Measurements from ENCODE around the gene CLK1. TPM values are rescaled to one million over a fixed set of nuclear protein-coding genes. Genes with fewer than 3 reads are reported as not detected.
A peak's percentile ranks its signal among the peaks of the same experiment; 100 is the strongest.

CLK1 gene
- total and polyA plus RNA-seq, 9 of the 15 experiments (the other 6 are each of a cell fraction or from before 2014, with no cell fraction given): 29.3 to 99.2 (median 47.0) TPM

- Histone ChIP-seq H3K9ac (ENCODE audit: insufficient read depth in 1 of 2, low read depth in 2 of 2, low read length in 2 of 2) (no peak overlapping the region), H4K20me1 (replicated peaks; ENCODE audit: control insufficient read depth, insufficient read depth, low read length) (no peaks in the 10 kb centered on the region), H3K9me3 (replicated peaks; ENCODE audit: control insufficient read depth, insufficient read depth, low read depth, low read length) (no peaks in the 10 kb centered on the region), H3K4me2 (ENCODE audit: insufficient read depth, low read length) (no peak overlapping the region), H3K9me1 (ENCODE audit: control insufficient read depth, insufficient read depth, low read length) (no peaks in the 10 kb centered on the region), H2AFZ (ENCODE audit: low read depth, low read length) (no peak overlapping the region), H3K4me1 (replicated peaks in 1 of 2; ENCODE audit: control insufficient read depth in 2 of 2, insufficient read depth in 2 of 2, low read length in 2 of 2) (no peaks in the 10 kb centered on the region; a peak in 1 of 5 replicates), H3K79me2 (ENCODE audit: control insufficient read depth, insufficient read depth, low read length) (peaks cover 10% of the 10 kb centered on the region), H3K27me3 (ENCODE audit: control insufficient read depth in 2 of 2, insufficient read depth in 2 of 2, low read length in 2 of 2) (no peaks in the 10 kb centered on the region), H3K27ac (ENCODE audit: extremely low read depth, low read depth, low read length) (no peak overlapping the region), H3K36me3 (ENCODE audit: control insufficient read depth, insufficient read depth, low read length) (peaks cover 64% of the 10 kb centered on the region), H3K4me3 (no peak overlapping the region)
- intact Hi-C loops (cut with micrococcal nuclease) (no loop called here), in situ Hi-C loops (cut with MboI) (no loop called here)
- POLR2A ChIA-PET: interaction anchor here (1.1 to 3.0 kb wide), 3 partner anchors 9 to 11 kb away, joined by 6 to 18 read pairs (median 6); partner anchors contain the start of gene CLK1
- ATAC-seq: no peak
- 96% methylated on average over 2 of the region's 2 CpGs for WGBS (ENCODE audit: insufficient coverage, low coverage, missing lambda C conversion rate)
- DNase-seq (ENCODE audit: extremely low read depth in 1 of 4, low spot score in 3 of 4): no peak
- no peak for FAIRE-seq
- CTCF ChIA-PET (ENCODE audit: low intra/inter-chr PET ratio): no interaction called here
- BruUV-seq (replicated peaks): no TSS peak
- no peak for TF ChIP-seq ESRRB (CRISPR knock-in tag; IDR thresholded peaks at IDR 0.05; ENCODE audit: borderline replicate concordance)
- 0 out of 2 replicates have a peak, but pooled peaks have one; percentile 26 for TF ChIP-seq POLR2AphosphoS5 (IDR thresholded peaks at IDR 0.05; ENCODE audit: control insufficient read depth, insufficient read depth, low read depth, low read length)
Measured at GRCh38 chr2:200852605-200853004, 11.9 kb downstream of the CLK1 start.

- FAIRE-seq: no peak
- WGBS (ENCODE audit: insufficient coverage, low coverage, missing lambda C conversion rate): 90% methylated on average over 6 of the region's 6 CpGs
- H3K4me1 ChIP-seq (replicated peaks in 1 of 2; ENCODE audit: control insufficient read depth in 2 of 2, insufficient read depth in 2 of 2, low read length in 2 of 2): no peaks in the 10 kb centered on the region; a peak in 1 of 5 replicates
- TF ChIP-seq ZFX (CRISPR knock-in tag; IDR thresholded peaks at IDR 0.05) (peak; percentile 22; the same call in 1 of the 2 replicates), MTF1 (CRISPR knock-in tag; IDR thresholded peaks at IDR 0.05; ENCODE audit: borderline replicate concordance) (no peak), ARID4B (CRISPR knock-in tag; IDR thresholded peaks at IDR 0.05) (no peak), NONO (IDR thresholded peaks at IDR 0.05; ENCODE audit: low read depth in 2 of 2, low read length in 1 of 2) (no peak), MXD1 (CRISPR knock-in tag; IDR thresholded peaks at IDR 0.05; ENCODE audit: borderline replicate concordance, poor library complexity, severe bottlenecking) (no peak)
Measured at GRCh38 chr2:200851398-200852248, 12.8 kb downstream of the CLK1 start.

More at GRCh38 chr2:200851398-200852248, 12.8 kb downstream of the CLK1 start:
- intact Hi-C loops (cut with micrococcal nuclease) (loop anchor here (2.0 kb wide), 1 partner anchor 139 kb away; no protein-coding TSS in a partner anchor), in situ Hi-C loops (cut with MboI) (no loop called here)
- Histone ChIP-seq H3K9me1 (ENCODE audit: control insufficient read depth, insufficient read depth, low read length) (no peaks in the 10 kb centered on the region), H3K79me2 (ENCODE audit: control insufficient read depth, insufficient read depth, low read length) (0 out of 3 replicates have a peak, but pooled peaks cover 2% of the 10 kb centered on the region), H3K36me3 (ENCODE audit: control insufficient read depth, insufficient read depth, low read length) (peaks cover 54% of the 10 kb centered on the region), H3K27me3 (ENCODE audit: control insufficient read depth in 2 of 2, insufficient read depth in 2 of 2, low read length in 2 of 2) (no peaks in the 10 kb centered on the region), H2AFZ (ENCODE audit: low read depth, low read length) (no peak overlapping the region), H3K4me3 (no peak overlapping the region), H3K27ac (ENCODE audit: extremely low read depth, low read depth, low read length) (no peak overlapping the region), H4K20me1 (replicated peaks; ENCODE audit: control insufficient read depth, insufficient read depth, low read length) (no peaks in the 10 kb centered on the region), H3K9ac (ENCODE audit: insufficient read depth in 1 of 2, low read depth in 2 of 2, low read length in 2 of 2) (no peak overlapping the region), H3K9me3 (replicated peaks; ENCODE audit: control insufficient read depth, insufficient read depth, low read depth, low read length) (no peaks in the 10 kb centered on the region), H3K4me2 (ENCODE audit: insufficient read depth, low read length) (no peak overlapping the region)
- TSS peak; percentile 29 for BruUV-seq (replicated peaks)
- ChIA-PET POLR2A (interaction anchor here (0.6 to 3.9 kb wide), 6 partner anchors 8 to 24 kb away, joined by 3 to 27 read pairs (median 6); partner anchors contain the start of gene CLK1), CTCF (ENCODE audit: low intra/inter-chr PET ratio) (no interaction called here)
- DNase-seq (ENCODE audit: extremely low read depth in 1 of 4, low spot score in 3 of 4): no peak
- ATAC-seq: peak; percentile 37

All from K562 (cell line).